Omental fat pad (tissue), 4 donors: ENCODE data around the gene PLAC8. TPM values are rescaled to one million over a fixed set of nuclear protein-coding genes. Genes with fewer than 3 reads are reported as not detected.
"Not testable (repeated sequence)": the region's sequence is repeated elsewhere in the genome, so short reads cannot be mapped to it uniquely, and the experiment has no call there.

Experiments used
- ATAC-seq: fragments of 150-250 bp; one replicate; pipeline ENCODE4 v1.9.1; 2016; ENCODE audit warnings: mild to moderate bottlenecking, moderate library complexity; ENCODE audit not compliant: low FRiP score
- DNase-seq: peaks from one replicate; pipeline ENCODE4 v3.0.0-alpha.2; 2019; ENCODE audit warnings: low spot score
- total RNA-seq, 4 donors: library from RNA; depleted of rRNA; stranded (reverse); fragments of >200 nt; gene quantifications; one replicate each; pipeline ENCODE4 v1.1.0, GENCODE V29; 2016
- TF ChIP-seq, protein P1 (sequence below), 3 donors: fragments of 450-650 bp; IDR thresholded peaks; one replicate each; pipeline ENCODE4 v1.5.1; 2016 to 2017; ENCODE audit warnings: antibody characterized with exemption in 3 of 3, mild to moderate bottlenecking in 3 of 3, moderate library complexity in 2 of 3

The PLAC8 gene
- total RNA-seq, 4 donors from 2014 or later: 2.6 to 7.6 (median 3.9) TPM

DNA sequence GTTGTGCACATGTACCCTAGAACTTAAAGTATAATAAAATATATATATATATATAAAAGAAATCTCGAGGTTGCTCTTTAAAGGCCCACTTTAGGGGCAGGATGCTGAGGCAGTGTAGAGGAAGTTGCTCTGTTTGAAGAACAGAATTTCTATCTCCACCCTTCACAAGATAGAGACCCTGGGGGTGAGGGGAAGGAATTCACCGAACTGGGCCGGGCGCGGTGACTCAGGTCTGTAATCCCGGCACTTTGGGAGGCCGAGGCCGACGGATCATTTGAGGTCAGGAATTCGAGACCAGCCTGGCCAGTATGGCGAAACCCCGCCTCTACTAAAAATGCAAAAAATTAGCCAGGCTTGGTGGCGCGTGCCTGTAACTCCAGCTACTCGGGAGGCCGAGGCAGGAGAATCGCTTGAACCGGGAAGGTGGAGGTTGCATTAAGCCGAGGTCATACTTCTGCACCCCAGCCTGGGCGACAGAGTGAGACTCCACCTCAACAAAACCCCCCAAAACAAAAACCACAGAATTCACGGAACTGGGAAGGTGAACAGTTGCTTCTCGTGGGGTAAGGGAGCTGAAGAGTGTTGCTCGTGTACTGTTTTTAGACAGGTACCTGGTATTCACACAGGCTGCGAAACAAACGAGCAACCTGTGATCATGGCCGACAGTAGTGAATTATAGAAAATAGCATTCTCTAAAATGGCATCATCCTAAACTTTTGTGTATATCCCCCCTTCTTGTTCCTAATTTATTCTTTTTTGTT lies 6.2 kb downstream of the PLAC8 start:
- TF ChIP-seq, protein P1, sequence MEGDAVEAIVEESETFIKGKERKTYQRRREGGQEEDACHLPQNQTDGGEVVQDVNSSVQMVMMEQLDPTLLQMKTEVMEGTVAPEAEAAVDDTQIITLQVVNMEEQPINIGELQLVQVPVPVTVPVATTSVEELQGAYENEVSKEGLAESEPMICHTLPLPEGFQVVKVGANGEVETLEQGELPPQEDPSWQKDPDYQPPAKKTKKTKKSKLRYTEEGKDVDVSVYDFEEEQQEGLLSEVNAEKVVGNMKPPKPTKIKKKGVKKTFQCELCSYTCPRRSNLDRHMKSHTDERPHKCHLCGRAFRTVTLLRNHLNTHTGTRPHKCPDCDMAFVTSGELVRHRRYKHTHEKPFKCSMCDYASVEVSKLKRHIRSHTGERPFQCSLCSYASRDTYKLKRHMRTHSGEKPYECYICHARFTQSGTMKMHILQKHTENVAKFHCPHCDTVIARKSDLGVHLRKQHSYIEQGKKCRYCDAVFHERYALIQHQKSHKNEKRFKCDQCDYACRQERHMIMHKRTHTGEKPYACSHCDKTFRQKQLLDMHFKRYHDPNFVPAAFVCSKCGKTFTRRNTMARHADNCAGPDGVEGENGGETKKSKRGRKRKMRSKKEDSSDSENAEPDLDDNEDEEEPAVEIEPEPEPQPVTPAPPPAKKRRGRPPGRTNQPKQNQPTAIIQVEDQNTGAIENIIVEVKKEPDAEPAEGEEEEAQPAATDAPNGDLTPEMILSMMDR (IDR thresholded peaks at IDR 0.05): no peak
- DNase-seq: no peak
- ATAC-seq: no peak

DNA sequence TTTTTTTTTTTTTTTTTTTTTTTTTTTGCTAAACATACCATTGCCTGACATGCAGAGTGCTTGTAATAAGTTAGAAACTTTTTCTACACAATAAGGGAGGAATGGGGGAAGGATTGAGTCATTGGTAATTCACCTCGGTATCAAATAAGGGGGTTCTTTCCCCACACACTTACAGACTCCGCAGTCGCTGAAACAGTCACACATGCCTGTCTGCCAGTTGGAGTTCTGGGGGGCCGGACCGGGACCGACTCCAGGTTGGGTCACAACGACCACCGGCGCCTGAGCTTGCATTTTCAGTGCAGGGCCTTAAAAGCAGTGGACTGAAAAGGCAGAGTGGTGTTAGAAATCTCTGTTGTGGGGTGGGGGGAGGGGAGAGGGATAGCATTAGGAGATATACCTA lies 6.9 kb downstream of the PLAC8 start:
- no peak for DNase-seq
- TF ChIP-seq, protein P1 (IDR thresholded peaks at IDR 0.05): no peak
- no peak for ATAC-seq

DNA sequence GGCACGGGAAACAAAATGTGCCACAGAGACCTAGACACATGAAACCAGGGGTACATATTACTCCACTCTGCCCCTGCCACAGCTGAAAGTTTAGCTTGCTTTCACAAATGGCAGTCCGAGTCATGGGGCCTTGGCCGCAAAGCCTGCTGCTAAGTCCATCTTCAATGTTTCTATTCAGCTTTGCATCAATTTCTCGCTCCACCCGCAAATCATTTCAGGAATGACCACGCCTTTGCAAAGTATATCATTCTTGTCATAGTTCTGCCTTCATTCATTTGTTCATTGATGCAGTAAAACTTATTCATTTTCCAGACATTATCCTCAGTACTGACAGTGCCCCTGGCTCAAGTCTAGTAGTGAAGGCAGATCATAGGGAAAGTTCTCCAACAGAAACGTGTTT lies 9.5 kb downstream of the PLAC8 start:
- ATAC-seq: no peak
- no peak for DNase-seq
- TF ChIP-seq, protein P1 (IDR thresholded peaks at IDR 0.05): no peak

DNA sequence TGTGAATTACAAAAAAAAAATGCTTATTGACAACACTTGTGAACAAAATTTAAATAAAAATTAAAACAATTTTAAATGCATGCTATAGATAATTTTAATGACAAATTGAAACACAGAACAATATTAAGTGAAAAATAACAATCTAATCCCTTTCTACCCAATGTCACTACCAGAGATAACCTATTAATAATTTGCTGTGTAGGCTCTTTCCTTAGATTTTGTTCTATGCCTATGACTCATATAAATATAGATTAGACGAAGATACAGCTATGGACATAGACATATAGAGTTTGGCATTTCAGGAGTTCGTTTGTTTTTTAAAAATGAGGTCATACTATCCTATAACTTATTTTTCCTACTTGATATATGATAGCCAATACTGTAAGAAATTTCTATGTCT lies 18.1 kb downstream of the PLAC8 start:
- ATAC-seq (no peak), DNase-seq (no peak)
- TF ChIP-seq, protein P1 (IDR thresholded peaks at IDR 0.05): no peak

DNA sequence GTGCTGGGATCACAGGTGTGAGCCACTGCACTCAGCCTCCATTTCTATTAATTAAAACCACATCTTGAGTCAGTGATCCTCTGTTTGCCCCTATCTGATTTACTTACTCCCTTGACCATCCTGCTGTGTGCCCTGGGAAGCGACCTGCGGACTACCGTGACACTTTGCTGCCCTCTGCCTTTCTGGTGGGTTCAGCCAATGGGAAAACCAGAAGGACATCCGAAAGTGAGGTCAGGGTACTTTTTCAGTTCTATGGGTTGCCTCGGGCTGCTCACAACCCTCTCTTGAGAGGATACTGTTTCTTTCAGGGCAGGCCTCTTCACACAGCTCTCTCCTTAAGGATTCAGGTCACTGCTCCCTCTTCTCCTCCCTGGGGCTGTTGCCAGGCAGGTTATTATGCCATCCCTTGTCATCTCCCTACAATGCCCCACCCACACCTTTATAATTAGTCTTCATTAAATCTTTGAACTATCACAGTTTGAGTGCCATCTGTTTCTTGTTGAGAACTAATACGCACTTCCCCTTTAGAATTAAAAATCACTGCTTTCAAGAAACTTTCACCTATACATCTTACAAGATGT lies 21.4 kb downstream of the PLAC8 start:
- TF ChIP-seq, protein P1 (IDR thresholded peaks at IDR 0.05): no peak
- ATAC-seq (no peak), DNase-seq (no peak)

DNA sequence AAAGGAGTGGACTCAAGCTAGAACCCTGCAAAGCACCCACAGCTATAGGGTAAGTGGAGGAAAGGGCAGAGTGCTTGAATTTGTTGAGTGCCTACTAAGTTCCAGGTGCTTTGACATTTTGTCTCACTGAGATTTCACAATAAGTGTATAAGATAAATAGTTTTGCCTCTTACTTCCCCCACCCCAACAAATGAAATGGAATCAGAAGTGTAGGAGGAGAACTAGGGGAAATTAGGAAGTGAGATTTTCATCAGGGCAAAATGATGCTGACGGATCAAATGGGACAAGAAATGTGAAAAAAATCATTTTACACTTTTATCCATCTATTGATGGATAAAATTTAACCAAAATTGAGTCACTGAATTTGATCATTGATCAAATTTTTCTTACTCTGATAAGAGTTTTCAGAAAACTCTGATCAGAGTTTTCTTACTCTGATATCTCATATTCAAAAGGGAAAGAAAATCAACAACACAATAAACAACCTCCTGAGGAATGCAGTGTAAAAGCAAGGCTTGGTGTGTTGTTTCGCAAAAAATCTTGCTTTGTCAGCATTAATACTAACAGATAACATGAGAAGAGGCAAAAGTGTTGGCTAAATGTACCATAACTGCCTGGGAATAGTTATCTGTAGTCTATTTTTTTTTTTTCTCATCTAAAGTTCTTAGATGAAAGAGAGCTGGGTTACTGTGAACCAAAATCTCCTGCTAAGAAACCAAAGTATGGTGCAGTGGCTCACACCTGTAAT lies 24.9 kb downstream of the PLAC8 start:
- DNase-seq (no peak), ATAC-seq (no peak)
- TF ChIP-seq, protein P1 (IDR thresholded peaks at IDR 0.05): no peak

DNA sequence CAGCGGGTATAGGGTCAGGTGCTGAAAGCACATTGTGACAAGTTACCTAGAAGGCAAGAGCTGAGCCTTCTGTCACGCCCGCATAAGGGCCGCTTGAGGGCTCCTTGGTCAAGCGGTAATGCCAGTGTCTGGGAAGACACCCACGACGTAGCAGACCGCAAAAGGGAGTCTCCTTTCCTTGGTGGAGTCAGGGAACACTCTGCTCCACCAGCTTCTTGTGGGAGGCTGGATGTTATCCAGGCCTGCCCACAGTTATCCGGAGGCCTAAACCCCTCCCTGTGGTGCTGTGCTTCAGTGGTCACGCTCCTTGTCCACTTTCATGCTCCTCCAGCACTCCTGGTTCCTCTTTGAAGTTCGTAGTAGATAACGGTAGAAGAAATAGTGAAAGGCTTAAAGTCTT lies 29.6 kb downstream of the PLAC8 start:
- ATAC-seq, DNase-seq: not testable (repeated sequence)
